H9 (cell line): ENCODE results near the gene METTL3. TPM values are rescaled to one million over a fixed set of nuclear protein-coding genes. Genes with fewer than 3 reads are reported as not detected.
A peak's percentile ranks its signal among the peaks of the same experiment; 100 is the strongest.

ENCODE experiments used
- DNase-seq: peaks from one replicate; pipeline ENCODE4 v3.0.0-alpha.2; 2017
- H2AFZ ChIP-seq: one replicate; pipeline ENCODE4 v1.6.1; 2013; ENCODE audit warnings: mild to moderate bottlenecking, low read length, control low read depth, moderate library complexity
- H2AK5ac ChIP-seq: 2 replicates; pipeline ENCODE4 v1.6.1; 2013; ENCODE audit warnings: low read length, control low read depth, mixed read lengths; ENCODE audit not compliant: insufficient read length
- H2BK120ac ChIP-seq: one replicate; pipeline ENCODE4 v1.6.1; 2013; ENCODE audit warnings: low read depth, mild to moderate bottlenecking, low read length, control low read depth, inconsistent platforms; ENCODE audit not compliant: poor library complexity, severe bottlenecking
- H2BK12ac ChIP-seq: 2 replicates; pipeline ENCODE4 v1.6.1; 2013; ENCODE audit warnings: low read length, control low read depth, mixed read lengths, low read depth; ENCODE audit not compliant: insufficient read length
- H2BK15ac ChIP-seq: 2 replicates; pipeline ENCODE4 v1.6.1; 2013; ENCODE audit warnings: low read depth, low read length, control low read depth
- H2BK20ac ChIP-seq: one replicate; pipeline ENCODE4 v1.6.1; 2013; ENCODE audit warnings: low read depth, mild to moderate bottlenecking, low read length, control low read depth, inconsistent platforms; ENCODE audit not compliant: poor library complexity, severe bottlenecking
- H2BK5ac ChIP-seq: 2 replicates; pipeline ENCODE4 v1.6.1; 2013; ENCODE audit warnings: low read length, control low read depth, mixed read lengths; ENCODE audit not compliant: insufficient read length
- H3K14ac ChIP-seq: 2 replicates; pipeline ENCODE4 v1.6.1; 2013; ENCODE audit warnings: low read length, control low read depth; ENCODE audit not compliant: insufficient read depth
- H3K18ac ChIP-seq: 2 replicates; pipeline ENCODE4 v1.6.1; 2013; ENCODE audit warnings: low read depth, mild to moderate bottlenecking, mixed read lengths, low read length, control low read depth; ENCODE audit not compliant: insufficient read length
- H3K23ac ChIP-seq: 2 replicates; pipeline ENCODE4 v1.6.1; 2013; ENCODE audit warnings: low read length, control low read depth, mixed read lengths, low read depth; ENCODE audit not compliant: insufficient read length
- H3K23me2 ChIP-seq: 2 replicates; pipeline ENCODE4 v1.6.1; 2013; ENCODE audit warnings: low read depth, mild to moderate bottlenecking, mixed read lengths, low read length, control low read depth; ENCODE audit not compliant: insufficient read length, poor library complexity, severe bottlenecking
- H3K27ac ChIP-seq: 2 replicates; pipeline ENCODE4 v1.5.1; 2013; ENCODE audit warnings: low read length, control low read depth, mixed read lengths, low read depth; ENCODE audit not compliant: insufficient read length
- H3K27me3 ChIP-seq: 2 replicates; pipeline ENCODE4 v1.6.1; 2013; ENCODE audit warnings: low read length, control low read depth, inconsistent platforms; ENCODE audit not compliant: insufficient read depth
- H3K4ac ChIP-seq: 2 replicates; pipeline ENCODE4 v1.6.1; 2013; ENCODE audit warnings: low read depth, mild to moderate bottlenecking, control low read depth, inconsistent platforms, low read length, moderate library complexity
- H3K4me1 ChIP-seq: 2 replicates; pipeline ENCODE4 v1.6.1; 2013; ENCODE audit warnings: low read length, control low read depth, inconsistent platforms; ENCODE audit not compliant: insufficient read depth
- H3K4me2 ChIP-seq: 2 replicates; pipeline ENCODE4 v1.6.1; 2013; ENCODE audit warnings: low read length, control low read depth, mixed read lengths; ENCODE audit not compliant: insufficient read length, insufficient read depth
- H3K56ac ChIP-seq: 2 replicates; pipeline ENCODE4 v1.6.1; 2013; ENCODE audit warnings: low read depth, mild to moderate bottlenecking, mixed read lengths, low read length, control low read depth; ENCODE audit not compliant: insufficient read length
- H3K79me1 ChIP-seq: 2 replicates; pipeline ENCODE4 v1.6.1; 2013; ENCODE audit warnings: low read depth, mild to moderate bottlenecking, moderate library complexity, low read length, control low read depth, inconsistent platforms; ENCODE audit not compliant: insufficient read depth, poor library complexity, severe bottlenecking
- H3K79me2 ChIP-seq: 2 replicates; pipeline ENCODE4 v1.6.1; 2013; ENCODE audit warnings: low read length, control low read depth, inconsistent platforms; ENCODE audit not compliant: insufficient read depth
- H3K9ac ChIP-seq: 2 replicates; pipeline ENCODE4 v1.6.1; 2013; ENCODE audit warnings: low read length, control low read depth, mixed read lengths; ENCODE audit not compliant: insufficient read length; ENCODE audit errors: extremely low read depth
- H3K9me3 ChIP-seq: one replicate; pipeline ENCODE4 v1.6.1; 2013; ENCODE audit warnings: low read depth, low read length, inconsistent platforms; ENCODE audit not compliant: control insufficient read depth
- H3T11ph ChIP-seq: one replicate; pipeline ENCODE4 v1.6.1; 2013; ENCODE audit warnings: mild to moderate bottlenecking, low read length, control low read depth, inconsistent platforms
- H4K20me1 ChIP-seq: one replicate; pipeline ENCODE4 v1.6.1; 2013; ENCODE audit not compliant: control insufficient read depth, insufficient read length, insufficient read depth
- H4K5ac ChIP-seq: 2 replicates; pipeline ENCODE4 v1.6.1; 2013; ENCODE audit warnings: low read depth, mild to moderate bottlenecking, mixed read lengths, low read length, control low read depth; ENCODE audit not compliant: insufficient read length
- H4K8ac ChIP-seq: replicated peaks from 2 replicates; pipeline ENCODE4 v1.6.1; 2013; ENCODE audit warnings: low read length, control low read depth, mixed read lengths, low read depth; ENCODE audit not compliant: insufficient read length
- H4K91ac ChIP-seq: 2 replicates; pipeline ENCODE4 v1.6.1; 2013; ENCODE audit warnings: low read depth, mild to moderate bottlenecking, moderate library complexity, mixed read lengths, low read length, control low read depth; ENCODE audit not compliant: insufficient read length
- H3K27ac Mint-ChIP-seq, 3 experiments: 2 replicates in 2 of 3; 3 replicates in 1 of 3; pipeline ENCODE4 v1.8.0; 2020 to 2021; ENCODE audit warnings: mixed read lengths in 3 of 3, mild to moderate bottlenecking in 1 of 3, moderate library complexity in 1 of 3
- H3K27me3 Mint-ChIP-seq: 2 replicates; pipeline ENCODE4 v1.8.0; 2021; ENCODE audit warnings: low read depth, mild to moderate bottlenecking, moderate library complexity, mixed read lengths
- H3K36me3 Mint-ChIP-seq, 3 experiments: 2 replicates in 2 of 3; 3 replicates in 1 of 3; pipeline ENCODE4 v1.8.0; 2020 to 2021; ENCODE audit warnings: low read depth in 3 of 3, mixed read lengths in 3 of 3; ENCODE audit not compliant: insufficient read depth in 1 of 3
- H3K4me1 Mint-ChIP-seq, 2 experiments: 2 replicates each; pipeline ENCODE4 v1.8.0; 2020; ENCODE audit warnings: mixed read lengths in 2 of 2
- H3K4me3 Mint-ChIP-seq, 2 experiments: 2 replicates in 1 of 2; 3 replicates in 1 of 2; pipeline ENCODE4 v1.8.0; 2020 to 2021; ENCODE audit warnings: mild to moderate bottlenecking in 2 of 2, mixed read lengths in 2 of 2, moderate library complexity in 1 of 2
- H3K9me3 Mint-ChIP-seq, 2 experiments: 2 replicates in 1 of 2; 3 replicates in 1 of 2; pipeline ENCODE4 v1.8.0; 2020; ENCODE audit warnings: mild to moderate bottlenecking in 2 of 2, mixed read lengths in 2 of 2, moderate library complexity in 1 of 2
- WGBS: extraction: QIAGEN DNeasy Blood & Tissue Kit; methylation state at CpG from one replicate; pipeline ENCODE4 v1.1.7; 2013; ENCODE audit warnings: missing lambda C conversion rate, low lambda C conversion rate, mixed read lengths; ENCODE audit not compliant: insufficient read length; ENCODE audit errors: extremely low coverage; 5-methylcytosine and 5-hydroxymethylcytosine counted together
- total RNA-seq: library from RNA; stranded (reverse); gene quantifications from 2 replicates; pipeline ENCODE4 v1.2.1, GENCODE V29; 2021
- TF ChIP-seq, protein P1 (sequence below): fragments of 200-600 bp; sonication (generic); conservative IDR thresholded peaks from 3 replicates; pipeline ENCODE4 v1.8.0; 2021; ENCODE audit warnings: antibody characterized with exemption, mild to moderate bottlenecking

The METTL3 gene
- total RNA-seq, 1 experiment from 2014 or later: 84.1 TPM

DNA sequence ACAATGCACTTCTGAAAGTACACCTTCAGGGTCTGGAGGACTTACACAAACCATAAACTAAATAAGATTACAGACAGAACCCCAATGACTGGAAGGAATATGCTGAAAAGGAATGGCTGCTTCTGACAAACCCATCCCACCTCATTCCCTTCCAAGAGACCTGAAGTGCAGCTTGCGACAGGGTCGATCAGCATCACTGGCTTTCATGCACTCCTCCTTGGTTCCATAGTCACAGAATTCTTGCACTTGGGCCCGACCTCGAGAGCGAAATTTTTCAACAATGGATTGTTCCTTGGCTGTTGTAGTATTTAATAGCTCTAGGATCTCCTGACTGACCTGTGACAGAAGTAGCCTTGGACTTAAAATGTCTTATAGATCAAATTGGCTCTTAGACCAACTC is 9.6 kb downstream of the METTL3 start:
- Histone ChIP-seq H3K79me1 (no peaks in the 10 kb centered on the region), H3K79me2 (peaks cover 3% of the 10 kb centered on the region; the same call in 1 of the 2 replicates), H4K20me1 (no peaks in the 10 kb centered on the region), H2BK120ac (no peak overlapping the region), H2BK5ac (no peak overlapping the region), H3K9ac (no peak overlapping the region), H2BK20ac (no peak overlapping the region), H2BK12ac (no peak overlapping the region), H3K27ac (no peak overlapping the region), H4K8ac (no peak overlapping the region), H3K4ac (no peak overlapping the region), H3K9me3 (no peaks in the 10 kb centered on the region), H3T11ph (no peak overlapping the region), H4K5ac (no peak overlapping the region), H2AK5ac (no peak overlapping the region), H4K91ac (no peak overlapping the region), H3K4me1 (no peaks in the 10 kb centered on the region; the same call in 1 of the 2 replicates), H2AFZ (no peak overlapping the region), H3K14ac (no peak overlapping the region), H3K56ac (no peak overlapping the region), H3K23me2 (no peaks in the 10 kb centered on the region), H3K18ac (no peak overlapping the region), H3K4me2 (no peak overlapping the region), H2BK15ac (no peak overlapping the region), H3K27me3 (no peaks in the 10 kb centered on the region), H3K23ac (no peak overlapping the region)
- TF ChIP-seq, protein P1, sequence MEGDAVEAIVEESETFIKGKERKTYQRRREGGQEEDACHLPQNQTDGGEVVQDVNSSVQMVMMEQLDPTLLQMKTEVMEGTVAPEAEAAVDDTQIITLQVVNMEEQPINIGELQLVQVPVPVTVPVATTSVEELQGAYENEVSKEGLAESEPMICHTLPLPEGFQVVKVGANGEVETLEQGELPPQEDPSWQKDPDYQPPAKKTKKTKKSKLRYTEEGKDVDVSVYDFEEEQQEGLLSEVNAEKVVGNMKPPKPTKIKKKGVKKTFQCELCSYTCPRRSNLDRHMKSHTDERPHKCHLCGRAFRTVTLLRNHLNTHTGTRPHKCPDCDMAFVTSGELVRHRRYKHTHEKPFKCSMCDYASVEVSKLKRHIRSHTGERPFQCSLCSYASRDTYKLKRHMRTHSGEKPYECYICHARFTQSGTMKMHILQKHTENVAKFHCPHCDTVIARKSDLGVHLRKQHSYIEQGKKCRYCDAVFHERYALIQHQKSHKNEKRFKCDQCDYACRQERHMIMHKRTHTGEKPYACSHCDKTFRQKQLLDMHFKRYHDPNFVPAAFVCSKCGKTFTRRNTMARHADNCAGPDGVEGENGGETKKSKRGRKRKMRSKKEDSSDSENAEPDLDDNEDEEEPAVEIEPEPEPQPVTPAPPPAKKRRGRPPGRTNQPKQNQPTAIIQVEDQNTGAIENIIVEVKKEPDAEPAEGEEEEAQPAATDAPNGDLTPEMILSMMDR: no peak
- H3K9me3 Mint-ChIP-seq: no peaks in the 10 kb centered on the region
- no peaks in the 10 kb centered on the region for H3K27me3 Mint-ChIP-seq
- peaks cover 26 to 30% of the 10 kb centered on the region in 2 experiments for H3K4me1 Mint-ChIP-seq
- H3K36me3 Mint-ChIP-seq: peaks cover 63 to 87% (median 70%) of the 10 kb centered on the region in 3 experiments; a peak in 6 of 7 replicates
- no peak overlapping the region for H3K4me3 Mint-ChIP-seq
- no CpG with 5 or more reads among the region's 5 CpGs for WGBS
- H3K27ac Mint-ChIP-seq: peak overlapping the region in 1 of 3 experiments; percentile 82; a peak in 2 of 7 replicates
- DNase-seq: no peak
